NCI-H69 (cell line): ENCODE results near the gene DSG3.

Experiments used
- DNase-seq: peaks from one replicate; lab custom pipeline; 2025; lab: John Stamatoyannopoulos, UW

DSG3 gene

DNA sequence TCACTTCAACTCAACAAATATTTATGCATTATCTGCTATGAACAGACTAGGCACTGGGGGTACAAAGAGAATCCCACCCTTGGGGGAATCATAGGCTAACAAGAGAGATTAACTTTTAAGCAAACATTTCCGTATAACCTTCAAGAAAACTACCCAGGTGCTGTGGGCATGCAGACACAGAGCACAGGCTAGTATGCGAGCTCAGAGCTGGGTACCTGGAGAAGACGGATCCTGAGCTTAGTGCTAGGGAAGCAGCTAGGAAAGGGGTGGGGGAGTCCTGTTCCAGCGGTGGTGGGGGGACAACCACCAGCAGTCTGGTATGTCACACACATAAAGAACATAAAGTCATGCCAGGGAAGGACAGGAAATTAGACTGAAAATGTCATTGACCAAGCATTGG, 17.5 kb upstream of the DSG3 start:
- DNase-seq = no peak

DNA sequence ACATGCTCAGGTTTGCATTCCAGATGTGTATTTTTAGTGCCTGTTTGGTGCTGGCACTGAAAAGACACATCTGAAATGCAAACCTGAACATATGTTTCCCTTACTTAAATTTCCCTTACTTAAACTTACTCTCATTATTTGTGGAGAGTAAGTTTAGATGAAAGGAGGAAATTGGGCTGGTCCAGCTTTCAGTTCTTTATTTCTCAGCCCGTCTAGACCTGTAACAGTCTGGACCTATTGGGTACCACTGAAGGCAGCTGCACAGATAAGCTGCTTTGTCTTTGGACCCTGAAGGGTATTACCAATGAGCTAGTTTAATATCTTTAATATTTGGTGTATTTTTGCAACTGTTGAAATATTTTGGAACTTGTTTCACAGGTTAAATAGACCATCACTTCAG, 17.0 kb upstream of the DSG3 start:
- DNase-seq = no peak

DNA sequence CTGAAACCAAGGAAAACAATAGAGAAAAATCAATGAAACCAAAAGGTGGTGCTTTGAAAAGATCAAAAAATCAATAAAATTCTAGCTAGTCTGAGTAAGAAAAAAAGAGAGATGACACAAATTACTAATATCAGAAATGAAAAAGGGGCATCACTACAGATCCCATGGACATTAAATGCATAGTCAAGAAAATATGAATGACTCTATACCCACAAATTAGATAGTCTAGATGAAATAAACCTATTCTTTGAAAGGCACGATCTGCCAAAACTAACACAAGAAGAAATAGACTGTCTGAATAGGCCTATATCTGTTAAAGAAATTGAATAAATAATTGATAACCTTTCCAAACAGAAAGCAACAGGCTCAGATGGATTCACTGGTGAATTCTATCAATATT, 15.2 kb upstream of the DSG3 start:
- no peak for DNase-seq

DNA sequence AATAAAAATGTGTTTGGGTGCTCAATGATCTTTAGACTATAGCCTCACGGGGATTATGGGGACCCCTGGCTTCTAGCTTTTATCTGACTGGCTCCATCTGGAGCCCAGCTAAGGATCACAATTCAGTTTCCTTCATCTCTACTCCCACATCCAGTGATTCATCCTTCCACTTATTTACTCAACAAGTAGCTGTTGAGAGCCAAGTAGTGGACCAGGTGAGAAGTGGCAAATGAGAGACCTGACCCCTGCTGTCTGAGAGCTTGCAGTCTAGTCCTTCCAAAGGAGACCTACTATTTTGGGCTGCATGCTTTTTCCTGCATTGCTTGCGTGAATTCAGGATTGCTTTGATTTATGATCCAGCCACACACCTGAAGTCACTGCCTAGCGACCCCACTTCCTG, 10.7 kb upstream of the DSG3 start:
- no peak for DNase-seq

DNA sequence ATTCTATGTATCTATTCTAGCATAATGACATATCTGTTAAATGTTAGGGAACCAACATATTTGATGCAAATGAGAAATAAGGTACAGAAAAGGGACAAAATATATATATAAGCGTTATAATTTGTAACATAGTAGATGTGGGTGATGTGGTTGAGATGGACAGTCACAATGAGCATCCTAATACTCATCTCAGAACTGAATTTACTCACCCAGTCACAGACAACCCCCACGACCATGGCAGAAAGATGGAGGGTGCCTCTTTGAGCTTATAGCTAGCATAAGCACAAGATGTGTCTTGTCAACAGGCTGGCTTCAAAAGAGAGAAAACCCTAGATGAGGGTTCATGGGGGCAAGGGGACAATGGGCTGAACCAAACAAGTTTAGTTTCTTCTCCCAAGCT, 9.1 kb upstream of the DSG3 start:
- no peak for DNase-seq

DNA sequence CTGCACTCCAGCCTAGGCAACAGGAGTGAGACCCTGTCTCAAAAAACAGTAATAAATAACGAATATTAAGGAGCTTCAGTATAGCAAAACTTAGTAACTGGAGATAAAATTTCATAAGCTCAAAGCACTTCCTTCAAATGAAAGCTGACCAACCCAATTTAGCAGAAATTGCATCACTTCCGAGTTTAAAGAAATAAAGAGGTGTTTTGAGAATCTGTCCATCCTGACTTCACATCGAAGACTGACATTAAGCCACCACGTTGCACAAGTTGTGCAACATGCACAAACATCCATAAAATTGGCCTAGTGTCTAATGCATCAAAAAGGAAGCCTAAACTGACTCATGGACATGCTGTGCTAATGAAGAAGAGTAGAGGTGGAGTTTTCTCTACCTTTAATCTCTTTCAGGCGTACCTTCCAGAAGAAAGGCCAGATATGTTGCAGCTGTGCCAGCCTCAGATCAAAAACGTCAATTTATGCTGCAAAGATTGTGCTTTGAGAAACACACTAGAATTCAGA, 7.7 kb upstream of the DSG3 start:
- DNase-seq = no peak

DNA sequence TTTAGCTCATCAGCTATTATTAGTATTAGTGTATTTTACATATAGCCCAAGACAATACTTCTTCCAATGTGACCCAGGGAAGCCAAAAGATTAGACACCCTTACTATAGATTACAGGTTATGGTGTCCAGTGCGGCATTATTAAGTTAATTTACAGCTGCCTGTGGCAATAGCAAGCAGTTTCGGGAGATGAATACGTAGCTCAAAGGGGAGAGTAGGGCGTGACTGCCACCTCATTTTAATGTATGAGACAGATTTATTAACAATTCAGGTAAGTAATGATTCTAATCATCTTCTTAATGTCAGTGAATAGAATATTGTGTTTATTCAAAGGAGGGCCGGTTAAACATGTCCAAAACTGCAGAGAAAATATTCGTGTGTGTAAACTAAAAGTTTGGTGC, 6.8 kb upstream of the DSG3 start:
- no peak for DNase-seq

DNA sequence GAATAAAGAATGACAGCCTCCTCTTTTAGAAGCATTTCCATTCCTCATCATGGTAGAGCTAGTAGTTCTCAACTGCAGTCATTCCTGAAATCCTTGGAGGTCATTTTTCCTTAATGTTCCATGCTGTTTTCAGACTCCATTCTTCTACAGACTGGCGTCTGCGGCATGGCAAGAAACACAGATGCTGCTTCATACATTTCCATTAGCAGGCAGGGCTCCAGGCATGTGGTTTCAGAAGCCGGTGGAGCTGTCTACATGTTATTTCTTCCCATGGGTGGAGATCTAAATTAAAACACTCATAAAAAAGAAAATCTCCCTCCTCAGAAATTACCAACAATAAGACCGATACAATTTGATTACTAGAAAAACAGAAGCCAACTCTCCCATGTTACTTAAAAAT, 6.0 kb upstream of the DSG3 start:
- no peak for DNase-seq

DNA sequence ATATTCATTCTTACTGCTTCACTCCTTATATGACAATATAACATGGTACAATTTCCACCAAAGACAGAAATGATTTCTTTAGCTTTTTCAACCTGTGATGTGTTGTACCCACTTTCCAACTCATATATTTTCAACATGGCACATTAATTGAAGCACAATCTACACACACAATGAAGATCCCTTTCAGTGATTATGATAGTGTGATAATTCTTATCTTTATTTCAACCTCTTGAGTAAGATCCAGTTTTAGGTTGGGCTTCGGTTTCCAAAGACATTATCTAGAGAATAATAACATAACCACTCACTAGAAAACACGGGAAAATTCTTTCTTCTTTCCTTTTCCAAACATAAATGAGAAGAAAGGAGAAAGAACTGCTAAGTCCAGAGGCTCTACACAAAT, 3.4 kb upstream of the DSG3 start:
- no peak for DNase-seq

DNA sequence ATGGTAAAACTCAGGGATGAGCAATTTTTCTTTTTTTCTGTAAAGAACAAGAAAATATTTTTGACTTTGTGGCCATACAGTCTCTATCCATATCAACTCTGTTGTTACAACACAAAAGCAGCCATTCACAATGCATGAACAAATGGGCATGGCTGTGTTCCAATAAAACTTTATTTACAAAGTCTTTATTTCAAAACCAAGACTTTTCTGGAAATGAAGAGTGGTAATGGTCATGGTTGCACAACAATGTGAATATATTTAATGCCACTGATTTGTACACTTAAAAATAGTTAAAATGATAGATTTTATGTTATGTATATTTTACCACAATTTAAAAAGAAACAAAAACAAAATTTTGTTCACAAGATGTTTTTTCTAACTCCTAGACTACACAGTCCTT, 1.6 kb upstream of the DSG3 start:
- no peak for DNase-seq

DNA sequence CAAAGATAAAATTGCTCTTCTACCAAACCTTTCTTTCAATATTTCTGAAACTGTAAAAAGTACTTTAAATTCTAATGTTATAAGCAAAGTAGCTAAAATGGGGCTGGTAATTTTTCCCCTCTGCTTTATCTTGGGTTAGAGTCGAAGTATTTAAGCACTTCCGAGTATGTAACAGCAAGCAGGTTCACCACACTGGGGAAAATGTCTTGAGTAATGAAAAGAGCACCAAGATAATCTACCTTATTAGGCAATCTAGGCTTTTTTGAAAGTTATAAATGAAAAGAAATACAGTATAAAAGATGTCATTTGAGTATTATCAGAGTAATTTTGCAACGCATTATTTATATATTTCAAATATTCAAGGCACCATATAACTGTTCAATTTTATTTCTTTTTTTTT, 687 bp upstream of the DSG3 start:
- DNase-seq = no peak

DNA sequence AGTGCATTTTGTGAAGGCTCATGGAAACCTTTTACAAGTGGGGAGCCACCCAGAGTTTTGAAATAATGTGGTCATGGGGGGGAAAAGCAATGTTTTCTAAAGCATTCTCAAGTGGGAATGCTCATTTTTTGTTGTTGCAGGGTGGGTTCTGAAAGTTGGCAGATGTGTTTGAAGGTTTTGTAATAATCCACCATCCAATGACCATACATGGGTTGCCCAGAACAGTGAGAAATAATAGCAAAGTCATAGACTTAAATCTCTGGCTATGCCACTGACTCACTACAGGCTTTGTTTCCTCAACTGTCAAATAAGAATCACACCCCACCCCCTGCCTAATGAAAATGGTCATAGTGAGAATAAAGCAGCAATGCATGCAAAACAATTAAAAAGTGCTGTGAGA, 2.9 kb downstream of the DSG3 start:
- no peak for DNase-seq

DNA sequence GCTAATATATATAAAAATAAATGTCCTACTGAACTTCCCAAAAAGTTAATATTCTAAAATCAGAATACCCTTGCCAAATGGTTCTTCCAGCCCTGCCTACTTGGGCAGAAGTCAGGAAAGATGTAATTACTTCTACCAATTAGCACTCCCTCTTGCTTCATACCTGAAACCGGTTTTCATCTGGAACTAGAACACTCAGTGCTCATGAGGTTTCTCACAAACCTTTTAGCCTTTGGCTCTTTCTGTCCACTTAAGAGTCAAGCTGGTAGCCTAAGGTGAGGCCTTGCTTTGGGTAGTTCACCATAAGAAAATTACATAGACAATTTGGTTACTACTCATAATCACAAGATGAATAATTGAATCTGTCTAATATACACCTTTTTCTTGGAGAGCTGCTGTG, 4.1 kb downstream of the DSG3 start:
- DNase-seq = no peak

DNA sequence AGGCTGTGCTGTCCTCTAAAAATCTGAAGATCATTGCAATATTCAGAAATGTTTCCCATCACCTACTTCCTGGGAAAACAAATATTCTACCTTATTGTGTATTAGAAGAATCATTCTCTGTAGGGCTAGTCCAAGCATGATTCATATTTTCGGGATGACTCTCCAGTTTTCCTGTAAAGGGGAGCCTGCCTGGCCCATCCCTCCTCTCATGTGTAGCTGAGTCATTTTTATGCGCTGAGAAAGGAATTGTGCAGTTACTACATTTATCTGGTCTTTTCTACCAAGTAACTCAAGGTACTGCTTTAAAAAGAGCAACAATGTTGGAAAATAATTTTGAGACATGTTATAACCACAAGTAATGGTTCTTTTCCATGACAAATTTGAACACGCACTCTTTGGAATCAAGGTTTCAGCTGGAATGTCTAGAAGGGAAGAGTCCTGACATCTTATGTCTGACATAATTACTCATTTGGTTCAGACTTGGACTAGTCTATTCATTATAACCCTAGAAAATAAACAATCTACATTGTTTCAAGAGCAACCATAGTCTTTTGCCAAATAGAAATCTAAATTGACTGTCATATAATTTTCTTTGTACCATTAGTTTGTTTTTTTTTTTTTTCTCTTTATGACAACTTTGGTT, 6.6 kb downstream of the DSG3 start:
- no peak for DNase-seq

DNA sequence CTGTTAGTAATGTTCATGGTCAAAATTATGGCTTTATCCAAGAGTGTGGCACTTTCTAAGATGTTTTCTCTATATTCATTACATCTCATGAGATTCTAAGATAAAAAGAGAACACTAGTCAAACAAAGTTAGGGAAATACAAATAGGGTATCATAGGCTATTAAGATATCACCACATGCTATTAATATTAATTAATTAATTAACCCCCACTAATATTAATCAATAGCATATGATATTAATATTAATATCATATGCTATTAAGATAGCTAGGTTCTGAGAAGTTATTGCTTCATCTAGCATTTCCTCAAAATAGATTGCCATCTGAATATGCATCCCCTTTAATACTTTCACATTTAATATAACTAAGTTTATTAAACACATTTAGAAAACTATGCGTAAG, 22.1 kb downstream of the DSG3 start:
- no peak for DNase-seq

DNA sequence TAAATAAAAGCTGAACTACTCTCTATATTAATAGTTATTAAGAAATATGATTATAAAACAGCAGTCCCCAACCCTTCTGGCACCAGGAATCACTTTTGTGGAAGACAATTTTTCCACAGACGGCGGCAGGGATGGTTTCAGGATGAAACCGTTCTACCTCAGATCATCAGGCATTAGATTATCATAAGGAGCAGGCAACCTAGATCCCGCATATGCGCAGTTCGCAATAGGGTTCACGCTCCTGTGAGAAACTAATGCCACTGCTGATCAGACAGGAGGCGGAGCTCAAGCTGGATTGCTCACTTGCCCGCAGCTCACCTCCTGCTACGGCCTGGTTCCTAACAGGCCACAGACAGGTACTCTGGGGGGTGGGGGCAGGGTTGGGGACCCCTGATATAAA, 31.1 kb downstream of the DSG3 start:
- no peak for DNase-seq

DNA sequence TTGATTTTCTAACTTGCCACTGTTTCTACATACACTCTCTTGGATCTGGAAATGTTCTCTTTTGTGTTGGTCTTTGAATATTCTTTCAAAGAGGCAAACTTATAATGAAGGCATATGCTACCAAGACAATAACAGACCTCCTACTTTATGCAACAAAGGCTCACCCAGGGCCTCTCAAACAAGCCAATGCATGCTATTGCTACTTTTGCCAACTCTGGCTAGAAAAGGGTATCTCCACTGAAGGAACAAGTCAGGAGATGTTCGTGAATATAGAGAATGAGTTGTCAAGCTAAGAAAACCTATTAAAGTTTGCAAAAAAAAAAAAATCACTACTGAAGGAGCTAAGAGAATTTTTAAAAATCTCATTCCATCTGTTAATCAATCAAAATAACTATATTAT, 34.5 kb downstream of the DSG3 start:
- no peak for DNase-seq

DNA sequence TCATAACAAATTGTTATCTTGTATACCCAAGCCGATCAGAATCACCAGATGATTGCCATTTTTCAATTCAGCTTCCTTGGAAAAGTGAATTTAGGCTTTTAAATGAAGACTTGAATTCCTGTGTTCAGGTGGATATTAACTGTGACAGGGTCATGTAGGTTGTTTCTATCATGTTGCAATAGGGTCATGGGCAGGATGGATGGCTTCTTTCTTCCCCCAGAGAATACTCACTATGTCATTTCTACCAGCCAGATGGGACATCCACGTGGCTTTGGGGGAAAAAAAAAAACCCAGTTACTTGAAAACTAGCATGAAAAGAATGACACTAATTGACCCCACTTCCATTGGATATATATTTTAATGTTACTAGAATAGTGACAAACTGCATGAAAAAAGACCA, 35.9 kb downstream of the DSG3 start:
- DNase-seq = no peak

DNA sequence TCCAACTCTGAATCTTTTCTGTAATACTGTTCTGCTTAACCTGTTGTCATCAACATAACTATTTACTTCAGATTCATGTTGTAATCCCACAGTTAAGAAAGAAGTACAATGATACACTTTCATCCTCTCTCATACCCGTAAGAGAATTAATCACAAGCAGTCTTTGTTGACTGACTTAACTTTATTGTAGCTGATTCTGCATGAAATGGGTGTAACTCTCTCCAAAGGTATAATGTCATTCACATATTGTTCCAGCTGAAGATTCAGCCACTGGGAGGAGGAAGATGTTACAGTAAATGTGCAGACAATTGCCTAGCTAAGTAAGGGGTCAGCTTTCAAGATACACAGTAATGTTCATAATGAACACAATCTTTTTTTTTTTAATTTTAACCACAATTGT, 36.9 kb downstream of the DSG3 start:
- DNase-seq = no peak

DNA sequence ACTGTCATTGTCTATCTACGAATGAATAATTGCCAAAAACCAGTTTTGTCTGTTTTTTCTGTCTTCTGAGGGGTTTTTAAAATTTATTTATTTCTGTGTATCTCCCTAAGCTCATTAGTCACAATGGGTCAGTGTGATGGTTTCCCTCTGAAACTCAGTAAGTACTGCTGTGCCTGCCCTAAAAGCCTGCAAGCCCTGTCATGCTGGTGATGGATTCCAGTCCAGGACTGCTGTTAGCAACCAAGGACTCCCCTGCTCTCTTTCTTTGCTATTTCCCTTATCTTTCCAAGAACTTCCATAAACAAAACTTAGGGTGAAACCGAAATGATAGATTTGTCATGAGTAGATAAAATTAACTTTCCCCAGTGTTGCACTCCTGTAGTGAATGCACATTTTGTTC, 38.6 kb downstream of the DSG3 start:
- no peak for DNase-seq

DNA sequence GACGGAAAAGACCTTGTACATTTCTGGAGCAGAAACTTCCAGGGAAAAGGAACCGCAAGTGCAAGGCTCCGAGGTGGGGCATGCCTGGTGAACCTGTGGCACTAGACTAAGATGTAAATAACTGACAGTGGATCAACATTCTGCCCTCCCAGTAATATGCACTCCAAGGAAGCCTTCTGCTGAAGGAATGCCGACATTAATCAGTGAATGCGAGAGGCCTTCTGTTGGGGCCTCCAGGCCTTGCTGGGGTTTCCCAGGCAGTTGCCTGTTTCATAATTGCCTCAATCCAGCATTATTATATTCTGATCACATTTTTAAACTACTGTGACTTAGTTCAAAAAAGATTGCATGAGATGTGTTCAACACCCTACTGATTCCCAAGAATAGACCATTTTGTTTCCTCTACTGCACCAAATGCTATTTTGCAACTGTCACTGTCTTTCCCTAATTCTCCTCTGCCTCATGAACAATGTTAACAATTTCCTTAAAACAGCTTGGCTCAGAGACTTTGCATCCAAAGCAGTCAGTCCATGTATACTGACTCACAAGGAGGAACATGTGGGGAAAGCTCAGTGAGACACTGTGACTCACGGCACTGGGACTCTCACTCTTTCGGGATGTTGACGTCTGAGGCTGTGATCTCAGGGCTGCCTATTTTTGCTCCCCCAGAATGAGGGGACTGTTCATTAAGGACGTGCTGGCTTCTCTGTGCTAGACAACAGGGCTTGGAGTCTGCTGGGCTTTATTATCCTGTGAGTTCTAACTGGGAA, 39.9 kb downstream of the DSG3 start:
- DNase-seq = no peak

DNA sequence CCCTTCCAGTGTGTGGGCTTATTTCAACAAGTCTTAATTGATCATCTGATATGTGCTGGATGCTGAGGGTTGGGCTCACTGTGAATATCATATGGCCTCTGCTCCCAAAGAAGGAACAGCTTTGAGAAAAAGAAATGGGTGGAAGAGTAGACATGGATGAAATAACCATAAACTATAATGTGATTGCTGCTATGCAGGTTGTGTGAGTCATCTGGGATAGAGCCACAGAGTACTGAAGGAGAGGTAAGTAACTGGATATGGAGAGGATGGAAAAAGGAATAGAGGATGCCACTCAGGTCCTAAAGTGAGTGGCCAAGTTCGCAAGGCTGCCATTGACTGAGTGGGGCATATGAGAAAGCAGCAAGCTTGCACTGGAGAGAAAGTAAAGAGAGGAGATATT, 41.8 kb downstream of the DSG3 start:
- no peak for DNase-seq

DNA sequence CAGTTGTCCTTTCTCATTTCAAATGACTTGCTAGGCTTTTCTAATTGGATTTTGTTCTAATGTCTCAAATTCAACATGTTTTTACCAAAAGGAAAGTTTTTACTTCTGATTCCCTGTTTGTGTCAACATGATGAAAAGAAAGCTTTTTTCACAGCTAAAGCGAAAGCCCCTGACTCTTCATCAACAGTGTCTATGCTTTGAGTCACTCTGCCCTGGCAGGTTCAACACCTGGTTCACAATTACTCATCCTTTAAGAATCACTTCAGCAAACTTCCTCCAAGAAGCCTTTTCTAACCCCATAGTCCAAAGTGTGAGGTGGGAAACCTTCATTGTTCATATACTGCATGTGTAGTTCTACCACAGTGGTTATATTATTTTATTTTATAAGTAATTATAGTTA, 42.8 kb downstream of the DSG3 start:
- no peak for DNase-seq

DNA sequence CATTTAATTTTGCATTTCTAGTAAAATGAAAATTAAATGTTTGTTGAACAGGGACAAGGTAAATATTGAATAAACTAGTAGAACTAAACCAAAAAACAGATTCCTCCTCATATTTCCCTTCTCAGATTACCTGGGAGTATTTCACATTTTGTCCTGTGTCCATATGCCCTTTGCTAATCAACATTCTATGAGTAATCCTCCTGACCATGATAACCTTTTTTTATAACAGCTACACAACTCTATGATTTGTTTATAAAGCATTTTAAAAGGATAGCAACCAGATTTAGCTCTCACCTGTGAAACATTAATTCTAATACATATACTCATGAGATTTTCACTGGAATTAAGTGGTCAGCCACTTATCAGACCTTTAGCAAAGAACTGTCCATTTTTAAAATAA, 43.3 kb downstream of the DSG3 start:
- DNase-seq = no peak
